Measurements from ENCODE around the gene CDADC1. TPM values are rescaled to one million over a fixed set of nuclear protein-coding genes. Genes with fewer than 3 reads are reported as not detected.
"Not testable (repeated sequence)": the region's sequence is repeated elsewhere in the genome, so short reads cannot be mapped to it uniquely, and the experiment has no call there.

The CDADC1 gene
- total RNA-seq, 3 donors from 2014 or later: 7.6 to 14.1 (median 7.9) TPM

GRCh38 chr13:49322702-49323101, 75.0 kb downstream of the CDADC1 start:
- TF ChIP-seq CTCF (IDR thresholded peaks at IDR 0.05): no peak
- H3K36me3 ChIP-seq (ENCODE audit: low read depth): no peaks in the 10 kb centered on the region
- no peaks in the 10 kb centered on the region for H3K4me1 ChIP-seq (ENCODE audit: low read depth)
- intact Hi-C loops (cut with DNase I, micrococcal nuclease): no loop called here
- H3K9me3 ChIP-seq: no peaks in the 10 kb centered on the region
- ATAC-seq (no peak), DNase-seq (no peak)
- H3K4me3 ChIP-seq: no peak overlapping the region

- no peak for TF ChIP-seq CTCF (IDR thresholded peaks at IDR 0.05)
- no peaks in the 10 kb centered on the region for H3K36me3 ChIP-seq (ENCODE audit: low read depth)
- H3K4me3 ChIP-seq: no peak overlapping the region
- H3K9me3 ChIP-seq: no peaks in the 10 kb centered on the region
- DNase-seq (no peak), ATAC-seq (no peak)
- H3K4me1 ChIP-seq (ENCODE audit: low read depth): no peaks in the 10 kb centered on the region
- intact Hi-C loops (cut with DNase I, micrococcal nuclease): no loop called here
These were observed 75.6 kb downstream of the CDADC1 start for GRCh38 chr13:49323344-49323743.

- no peak for DNase-seq
- H3K4me1 ChIP-seq (ENCODE audit: low read depth): no peaks in the 10 kb centered on the region
- H3K4me3 ChIP-seq: no peak overlapping the region
- no peak for ATAC-seq
- no peaks in the 10 kb centered on the region for H3K9me3 ChIP-seq
- intact Hi-C loops (cut with DNase I, micrococcal nuclease): no loop called here
- TF ChIP-seq CTCF (IDR thresholded peaks at IDR 0.05): no peak
- no peaks in the 10 kb centered on the region for H3K36me3 ChIP-seq (ENCODE audit: low read depth)
These were observed 78.6 kb downstream of the CDADC1 start for GRCh38 chr13:49326222-49326917.

GRCh38 chr13:49327145-49327544, 79.4 kb downstream of the CDADC1 start:
- intact Hi-C loops (cut with DNase I, micrococcal nuclease); H3K36me3 ChIP-seq (ENCODE audit: low read depth); ATAC-seq; H3K9me3 ChIP-seq; H3K4me1 ChIP-seq (ENCODE audit: low read depth); H3K4me3 ChIP-seq; DNase-seq: not testable (repeated sequence)

- no peaks in the 10 kb centered on the region for H3K36me3 ChIP-seq (ENCODE audit: low read depth)
- DNase-seq (no peak), ATAC-seq (no peak)
- no peaks in the 10 kb centered on the region for H3K9me3 ChIP-seq
- no peaks in the 10 kb centered on the region for H3K4me1 ChIP-seq (ENCODE audit: low read depth)
- H3K4me3 ChIP-seq: no peak overlapping the region
- intact Hi-C loops (cut with DNase I, micrococcal nuclease): no loop called here
- no peak for TF ChIP-seq CTCF (IDR thresholded peaks at IDR 0.05)
These were observed 82.3 kb downstream of the CDADC1 start for GRCh38 chr13:49329831-49330545.

GRCh38 chr13:49330546-49330864, 82.8 kb downstream of the CDADC1 start:
- no peaks in the 10 kb centered on the region for H3K4me1 ChIP-seq (ENCODE audit: low read depth)
- H3K4me3 ChIP-seq: no peak overlapping the region
- DNase-seq: no peak
- ATAC-seq: no peak
- no peaks in the 10 kb centered on the region for H3K36me3 ChIP-seq (ENCODE audit: low read depth)
- no peak for TF ChIP-seq CTCF (IDR thresholded peaks at IDR 0.05)
- intact Hi-C loops (cut with DNase I, micrococcal nuclease): no loop called here
- no peaks in the 10 kb centered on the region for H3K9me3 ChIP-seq

All from mucosa of descending colon (tissue), 3 donors.